ENCODE measurements around the gene C2orf15.
"Not testable (repeated sequence)": the region's sequence is repeated elsewhere in the genome, so short reads cannot be mapped to it uniquely, and the experiment has no call there.

DNA sequence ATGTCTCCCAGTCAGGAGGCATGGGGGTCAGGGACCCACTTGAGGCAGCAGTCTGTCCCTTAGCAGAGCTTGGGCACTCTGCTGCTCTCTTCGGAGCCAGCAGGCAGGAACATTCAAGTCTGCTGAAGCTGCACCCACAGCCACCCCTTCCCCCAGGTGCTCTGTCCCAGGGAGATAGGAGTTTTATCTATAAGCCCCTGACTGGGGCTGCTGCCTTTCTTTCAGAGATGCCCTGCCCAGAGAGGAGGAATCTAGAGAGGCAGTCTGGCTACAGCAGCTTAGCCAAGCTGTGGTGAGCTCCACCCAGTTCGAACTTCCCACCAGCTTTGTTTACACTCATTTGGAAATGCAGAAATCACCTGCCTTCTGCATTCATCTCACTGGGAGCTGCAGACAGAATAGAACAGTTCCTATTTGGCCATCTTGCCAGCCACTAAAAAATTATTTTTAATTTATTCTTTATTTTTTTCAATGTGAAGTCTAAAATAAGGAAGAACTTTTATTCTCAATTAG lies 6.4 kb upstream of the C2orf15 start:
- TF ChIP-seq, protein P1, sequence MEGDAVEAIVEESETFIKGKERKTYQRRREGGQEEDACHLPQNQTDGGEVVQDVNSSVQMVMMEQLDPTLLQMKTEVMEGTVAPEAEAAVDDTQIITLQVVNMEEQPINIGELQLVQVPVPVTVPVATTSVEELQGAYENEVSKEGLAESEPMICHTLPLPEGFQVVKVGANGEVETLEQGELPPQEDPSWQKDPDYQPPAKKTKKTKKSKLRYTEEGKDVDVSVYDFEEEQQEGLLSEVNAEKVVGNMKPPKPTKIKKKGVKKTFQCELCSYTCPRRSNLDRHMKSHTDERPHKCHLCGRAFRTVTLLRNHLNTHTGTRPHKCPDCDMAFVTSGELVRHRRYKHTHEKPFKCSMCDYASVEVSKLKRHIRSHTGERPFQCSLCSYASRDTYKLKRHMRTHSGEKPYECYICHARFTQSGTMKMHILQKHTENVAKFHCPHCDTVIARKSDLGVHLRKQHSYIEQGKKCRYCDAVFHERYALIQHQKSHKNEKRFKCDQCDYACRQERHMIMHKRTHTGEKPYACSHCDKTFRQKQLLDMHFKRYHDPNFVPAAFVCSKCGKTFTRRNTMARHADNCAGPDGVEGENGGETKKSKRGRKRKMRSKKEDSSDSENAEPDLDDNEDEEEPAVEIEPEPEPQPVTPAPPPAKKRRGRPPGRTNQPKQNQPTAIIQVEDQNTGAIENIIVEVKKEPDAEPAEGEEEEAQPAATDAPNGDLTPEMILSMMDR (IDR thresholded peaks at IDR 0.05), result not testable (repeated sequence)
- not testable (repeated sequence) for TF ChIP-seq EZH2 (IDR thresholded peaks at IDR 0.05; ENCODE audit: borderline replicate concordance, insufficient read depth, low read depth, low read length, poor library complexity, severe bottlenecking)

Data from B cell (primary cell).